Esophagus squamous epithelium (tissue), 4 donors: ENCODE measurements around the gene RPS2.

Experiments
- CTCF ChIP-seq, 6 experiments: fragments of 450-650 bp in 4 of 6; fragments of 200-600 bp in 2 of 6; sonication (generic) in 2 of 6; IDR thresholded peaks; one replicate each; pipeline ENCODE4 v1.5.1; 2016 to 2019; ENCODE audit warnings: antibody characterized with exemption in 6 of 6, mild to moderate bottlenecking in 4 of 6, moderate library complexity in 4 of 6
- POLR2A ChIP-seq, 4 donors: fragments of 450-650 bp; IDR thresholded peaks; one replicate each; pipeline ENCODE4 v1.6.1; 2017; ENCODE audit warnings: antibody characterized with exemption in 4 of 4, mild to moderate bottlenecking in 4 of 4, moderate library complexity in 3 of 4

DNA sequence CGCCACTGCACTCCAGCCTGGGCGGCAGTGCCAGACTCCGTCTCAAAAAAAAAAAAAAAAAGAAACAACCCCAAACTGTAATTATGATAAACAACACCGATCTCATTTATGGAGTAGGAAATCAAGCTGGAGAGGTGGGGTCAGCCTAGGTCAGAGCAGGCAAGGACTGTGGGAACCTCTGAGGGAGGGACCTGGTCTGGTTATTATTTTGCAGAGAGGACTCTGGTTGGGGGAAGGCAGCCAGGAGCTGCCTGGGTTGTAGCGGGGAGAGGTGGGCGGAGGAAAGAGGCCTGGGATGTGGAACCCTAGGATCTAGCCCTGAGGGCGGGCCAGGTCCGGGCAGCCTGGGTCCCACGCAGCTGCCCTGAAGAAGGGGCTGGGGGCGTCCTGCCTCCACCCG lies 35.5 kb downstream of the RPS2 start:
- no peak for TF ChIP-seq CTCF (IDR thresholded peaks at IDR 0.05)
- no peak for TF ChIP-seq POLR2A (IDR thresholded peaks at IDR 0.05)
